Measurements from ENCODE around the gene DIRAS1.

DNA sequence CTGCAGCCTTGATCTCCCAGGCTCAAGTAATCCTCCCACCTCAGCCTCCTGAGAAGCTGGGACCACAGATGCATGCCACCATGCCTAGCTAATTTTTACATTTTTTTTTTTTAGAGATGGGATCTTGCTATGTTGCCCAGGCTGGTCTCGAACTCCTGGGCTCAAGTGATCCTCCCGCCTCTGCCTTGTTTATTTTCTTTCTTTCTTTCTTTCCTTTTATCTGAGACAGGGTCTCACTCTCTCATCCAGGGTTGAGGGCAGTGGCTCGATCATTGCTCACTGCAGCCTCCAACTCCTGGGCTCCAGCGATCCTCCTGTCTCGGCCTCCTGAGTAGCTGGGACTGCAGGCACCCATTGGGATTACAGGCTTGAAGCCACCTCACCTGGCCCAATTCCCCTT lies 14.9 kb downstream of the DIRAS1 start:
- TF ChIP-seq, protein P1, sequence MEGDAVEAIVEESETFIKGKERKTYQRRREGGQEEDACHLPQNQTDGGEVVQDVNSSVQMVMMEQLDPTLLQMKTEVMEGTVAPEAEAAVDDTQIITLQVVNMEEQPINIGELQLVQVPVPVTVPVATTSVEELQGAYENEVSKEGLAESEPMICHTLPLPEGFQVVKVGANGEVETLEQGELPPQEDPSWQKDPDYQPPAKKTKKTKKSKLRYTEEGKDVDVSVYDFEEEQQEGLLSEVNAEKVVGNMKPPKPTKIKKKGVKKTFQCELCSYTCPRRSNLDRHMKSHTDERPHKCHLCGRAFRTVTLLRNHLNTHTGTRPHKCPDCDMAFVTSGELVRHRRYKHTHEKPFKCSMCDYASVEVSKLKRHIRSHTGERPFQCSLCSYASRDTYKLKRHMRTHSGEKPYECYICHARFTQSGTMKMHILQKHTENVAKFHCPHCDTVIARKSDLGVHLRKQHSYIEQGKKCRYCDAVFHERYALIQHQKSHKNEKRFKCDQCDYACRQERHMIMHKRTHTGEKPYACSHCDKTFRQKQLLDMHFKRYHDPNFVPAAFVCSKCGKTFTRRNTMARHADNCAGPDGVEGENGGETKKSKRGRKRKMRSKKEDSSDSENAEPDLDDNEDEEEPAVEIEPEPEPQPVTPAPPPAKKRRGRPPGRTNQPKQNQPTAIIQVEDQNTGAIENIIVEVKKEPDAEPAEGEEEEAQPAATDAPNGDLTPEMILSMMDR (IDR thresholded peaks at IDR 0.05) = no peak
- TF ChIP-seq POLR2A (IDR thresholded peaks at IDR 0.05) = no peak

Measured in testis (tissue), 2 donors.